T-helper 1 cell treated with Interleukin-12 subunit alpha and Interleukin-12 subunit beta and Interleukin-4 antibody, amounts not matched to agents 30 ng/mL and 1 ng/mL, for 36 hours (primary cell): ENCODE data around the gene GPC5. TPM values are rescaled to one million over a fixed set of nuclear protein-coding genes. Genes with fewer than 3 reads are reported as not detected.

Experiments
- intact Hi-C: fragments of 100-400 bp; cut with micrococcal nuclease; formaldehyde crosslinking; loops from one replicate; pipeline ENCODE4 v1.15.1; 2024
- total RNA-seq: library from RNA; stranded (reverse); gene quantifications from 2 replicates; pipeline ENCODE4 v1.2.3, GENCODE V29; 2022

The GPC5 gene
- total RNA-seq, 1 donor from 2014 or later = 0.22 TPM

- intact Hi-C loops = no loop called here
Observed at GRCh38 chr13:91702411-91702810, 304.0 kb downstream of the GPC5 start.

- intact Hi-C loops = no loop called here
Observed at GRCh38 chr13:91704398-91704797, 306.0 kb downstream of the GPC5 start.

GRCh38 chr13:91708558-91708957 is 310.1 kb downstream of the GPC5 start:
- intact Hi-C loops = no loop called here

GRCh38 chr13:91709180-91709579 is 310.8 kb downstream of the GPC5 start:
- intact Hi-C loops = no loop called here

- intact Hi-C loops = no loop called here
Observed at GRCh38 chr13:91710733-91711132, 312.3 kb downstream of the GPC5 start.

GRCh38 chr13:91714855-91715254 is 316.4 kb downstream of the GPC5 start:
- intact Hi-C loops = no loop called here

- intact Hi-C loops = no loop called here
Observed at GRCh38 chr13:91716436-91717065, 318.1 kb downstream of the GPC5 start.

- intact Hi-C loops = no loop called here
Observed at GRCh38 chr13:91719033-91719432, 320.6 kb downstream of the GPC5 start.

GRCh38 chr13:91721413-91721812 is 323.0 kb downstream of the GPC5 start:
- intact Hi-C loops = no loop called here

- intact Hi-C loops = loop anchor here (1.0 kb wide), 4 partner anchors 341 to 588 kb away; no protein-coding TSS in a partner anchor
Observed at GRCh38 chr13:91722267-91722884, 324.0 kb downstream of the GPC5 start.

GRCh38 chr13:91724591-91724990 is 326.2 kb downstream of the GPC5 start:
- intact Hi-C loops = no loop called here

GRCh38 chr13:91725646-91726045 is 327.2 kb downstream of the GPC5 start:
- intact Hi-C loops = no loop called here

- intact Hi-C loops = no loop called here
Observed at GRCh38 chr13:91726671-91727070, 328.2 kb downstream of the GPC5 start.

- intact Hi-C loops = no loop called here
Observed at GRCh38 chr13:91729859-91730258, 331.4 kb downstream of the GPC5 start.

- intact Hi-C loops = no loop called here
Observed at GRCh38 chr13:91739751-91740150, 341.3 kb downstream of the GPC5 start.

GRCh38 chr13:91740756-91741155 is 342.3 kb downstream of the GPC5 start:
- intact Hi-C loops = no loop called here

GRCh38 chr13:91741925-91742324 is 343.5 kb downstream of the GPC5 start:
- intact Hi-C loops = no loop called here

- intact Hi-C loops = no loop called here
Observed at GRCh38 chr13:91744284-91744683, 345.9 kb downstream of the GPC5 start.

GRCh38 chr13:91745967-91746366 is 347.5 kb downstream of the GPC5 start:
- intact Hi-C loops = no loop called here

- intact Hi-C loops = no loop called here
Observed at GRCh38 chr13:91747186-91747585, 348.8 kb downstream of the GPC5 start.

- intact Hi-C loops = no loop called here
Observed at GRCh38 chr13:91748416-91749089, 350.1 kb downstream of the GPC5 start.

GRCh38 chr13:91758724-91759123 is 360.3 kb downstream of the GPC5 start:
- intact Hi-C loops = no loop called here

- intact Hi-C loops = no loop called here
Observed at GRCh38 chr13:91762957-91763356, 364.5 kb downstream of the GPC5 start.
